ENCODE results near the gene CTNNAL1. TPM values are rescaled to one million over a fixed set of nuclear protein-coding genes. Genes with fewer than 3 reads are reported as not detected.

The CTNNAL1 gene
- total and polyA plus RNA-seq, 5 experiments from 2014 or later: 0.15 to 4.4 (median 2.3) TPM

DNA sequence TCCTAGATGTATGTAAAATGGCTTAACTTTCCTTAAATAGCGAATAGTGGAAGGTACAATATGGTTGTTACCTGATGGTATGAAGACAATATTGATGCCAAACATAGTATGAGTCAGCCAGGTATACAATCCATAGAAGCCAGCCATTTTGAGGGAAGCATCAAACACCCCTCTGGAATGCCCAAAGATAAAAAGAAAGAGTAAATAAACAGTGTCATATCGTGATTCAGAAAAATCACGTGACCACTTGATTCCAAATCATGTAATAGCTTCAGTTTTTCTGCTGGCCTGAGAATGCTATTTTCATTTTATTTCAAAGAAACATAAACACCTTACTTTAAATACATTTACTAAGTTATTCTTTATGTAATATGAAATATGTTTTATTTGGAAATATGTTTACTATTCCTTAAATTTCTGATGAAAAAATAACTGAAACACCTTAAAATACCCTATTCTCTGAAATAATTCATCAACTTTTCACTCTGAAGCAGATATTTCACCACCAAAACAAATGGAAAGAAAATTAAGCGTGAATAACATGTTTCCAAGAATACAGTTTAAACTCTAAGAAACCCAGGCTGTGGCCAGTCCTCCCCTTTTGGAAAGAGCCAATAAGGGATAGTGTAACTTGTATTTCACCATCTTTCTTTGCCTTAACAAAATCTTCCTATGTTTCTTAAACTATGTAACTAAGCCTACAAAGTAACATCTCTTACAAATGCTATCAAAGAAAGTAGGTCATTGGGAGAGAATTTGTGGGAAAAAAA, 24.8 kb upstream of the CTNNAL1 start:
- Mint-ChIP-seq H3K27ac (peak overlapping the region in 2 of 10 donors; percentile 10 to 47), H3K36me3 (peaks cover 7 to 73% (median 42%) of the 10 kb centered on the region in 3 donors), H3K4me1 (peaks cover 0 to 12% (median 2%) of the 10 kb centered on the region in 4 donors), H3K9me3 (peaks cover 0 to 3% (median 0%) of the 10 kb centered on the region in 9 donors), H3K27me3 (no peaks in the 10 kb centered on the region), H3K4me3 (no peak overlapping the region)
- DNase-seq: no peak
- ATAC-seq: no peak
- POLR2A ChIA-PET: no interaction called here

- ATAC-seq: no peak
Observed at GRCh38 chr9:109036744-109037680, 23.7 kb upstream of the CTNNAL1 start.

DNA sequence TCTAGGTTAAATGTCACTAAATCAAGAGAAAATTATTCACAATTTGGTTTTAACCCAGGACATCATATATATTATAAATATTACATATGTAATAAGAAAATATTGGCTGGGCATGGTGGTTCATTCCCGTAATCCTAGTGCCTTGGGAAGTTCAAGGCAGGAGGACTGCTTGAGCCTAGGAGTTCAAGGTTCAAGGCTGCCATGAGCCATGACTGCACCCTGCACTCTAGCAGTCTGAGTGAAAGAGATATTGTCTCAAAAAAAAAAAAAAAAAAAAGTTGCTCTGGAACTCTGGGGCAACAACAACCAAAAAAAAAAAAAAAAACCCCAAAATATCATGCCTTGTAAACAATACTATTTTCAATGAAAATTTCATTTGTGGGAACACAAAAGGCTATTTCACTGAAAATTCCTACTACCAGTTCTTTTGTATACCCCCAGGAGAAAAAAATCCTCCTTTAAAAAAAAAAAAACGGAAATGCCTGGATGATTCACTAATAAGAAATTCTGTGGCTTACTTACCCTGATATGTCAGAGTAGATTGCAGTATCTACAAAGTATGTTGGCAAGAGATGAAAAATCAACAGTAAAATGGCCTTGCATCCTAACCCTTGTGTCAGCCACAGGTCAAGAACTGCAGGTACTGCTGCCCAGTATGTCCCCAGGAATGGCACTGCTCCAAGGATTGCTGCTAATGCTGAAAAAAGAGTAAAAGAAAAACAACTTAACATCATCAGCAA, 22.6 kb upstream of the CTNNAL1 start:
- H3K4me1 Mint-ChIP-seq: peaks cover 0 to 12% (median 3%) of the 10 kb centered on the region in 4 donors
- POLR2A ChIA-PET: no interaction called here
- DNase-seq (no peak), ATAC-seq (no peak)
- H3K27ac Mint-ChIP-seq: peak overlapping the region in 1 of 10 donors; percentile 29
- H3K36me3 Mint-ChIP-seq: peaks cover 4 to 82% (median 40%) of the 10 kb centered on the region in 3 donors
- H3K9me3 Mint-ChIP-seq: no peaks in the 10 kb centered on the region
- no peak overlapping the region for H3K4me3 Mint-ChIP-seq
- H3K27me3 Mint-ChIP-seq: no peaks in the 10 kb centered on the region

More at GRCh38 chr9:109036744-109037680, 23.7 kb upstream of the CTNNAL1 start:
- DNase-seq: no peak
- peak overlapping the region in 4 of 10 donors; percentile 1 to 15 (median 3) for H3K27ac Mint-ChIP-seq
- POLR2A ChIA-PET: no interaction called here
- H3K36me3 Mint-ChIP-seq: peaks cover 4 to 77% (median 42%) of the 10 kb centered on the region in 3 donors
- H3K4me3 Mint-ChIP-seq: peak overlapping the region in 1 of 10 donors; percentile 16
- H3K4me1 Mint-ChIP-seq: peaks cover 0 to 12% (median 3%) of the 10 kb centered on the region in 4 donors
- no peaks in the 10 kb centered on the region for H3K9me3 Mint-ChIP-seq
- no peaks in the 10 kb centered on the region for H3K27me3 Mint-ChIP-seq

- Mint-ChIP-seq H3K27ac (no peak overlapping the region), H3K27me3 (no peaks in the 10 kb centered on the region), H3K9me3 (no peaks in the 10 kb centered on the region), H3K4me3 (no peak overlapping the region), H3K36me3 (peaks cover 4 to 82% (median 28%) of the 10 kb centered on the region in 3 donors), H3K4me1 (peaks cover 0 to 7% (median 3%) of the 10 kb centered on the region in 4 donors)
- POLR2A ChIA-PET: no interaction called here
- DNase-seq (no peak), ATAC-seq (no peak)
Observed at GRCh38 chr9:109033941-109034700, 20.8 kb upstream of the CTNNAL1 start.

DNA sequence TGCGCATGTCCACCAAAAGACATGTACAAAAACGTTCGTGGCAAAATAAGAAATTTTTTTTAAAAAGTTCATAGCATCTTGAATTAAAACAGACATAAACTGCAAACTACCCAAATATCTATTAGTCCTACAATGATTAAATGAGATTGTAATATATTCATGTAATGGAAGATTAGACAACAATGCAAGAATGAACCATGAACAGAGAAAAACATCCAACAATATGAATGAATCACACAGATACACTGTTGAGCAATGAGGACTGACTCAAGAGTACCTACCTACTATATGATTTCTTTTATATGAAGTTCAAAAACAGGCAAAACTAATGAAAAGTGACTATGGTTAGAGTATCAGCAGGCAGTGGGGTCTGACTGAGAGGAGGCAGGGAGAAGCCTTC, 17.9 kb upstream of the CTNNAL1 start:
- POLR2A ChIA-PET: no interaction called here
- no peak overlapping the region for H3K27ac Mint-ChIP-seq
- H3K36me3 Mint-ChIP-seq: peaks cover 0 to 76% (median 26%) of the 10 kb centered on the region in 3 donors
- no peaks in the 10 kb centered on the region for H3K9me3 Mint-ChIP-seq
- peaks cover 2 to 16% (median 6%) of the 10 kb centered on the region in 4 donors for H3K4me1 Mint-ChIP-seq
- H3K27me3 Mint-ChIP-seq: no peaks in the 10 kb centered on the region
- DNase-seq (no peak), ATAC-seq (no peak)
- no peak overlapping the region for H3K4me3 Mint-ChIP-seq

DNA sequence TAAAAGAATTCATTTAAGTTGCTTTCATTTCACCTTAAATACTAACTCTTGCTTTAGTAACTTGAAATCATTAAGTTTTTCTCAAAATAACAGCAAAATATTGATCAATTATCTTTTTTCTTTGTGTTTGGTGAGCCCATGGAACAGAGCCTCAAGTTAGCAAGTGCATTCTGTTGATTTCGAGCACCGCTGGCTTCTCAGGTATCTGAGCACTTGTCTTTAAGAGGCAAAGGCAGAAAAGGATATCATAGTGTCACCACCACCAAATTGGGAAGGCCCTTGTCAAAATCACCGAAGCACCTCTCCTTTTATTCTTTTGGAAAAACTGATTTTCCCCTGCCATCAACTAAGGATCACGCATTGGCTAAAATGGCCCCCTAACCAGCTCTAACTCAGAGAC, 17.1 kb upstream of the CTNNAL1 start:
- Mint-ChIP-seq H3K4me3 (no peak overlapping the region), H3K4me1 (peaks cover 5 to 18% (median 11%) of the 10 kb centered on the region in 4 donors), H3K9me3 (no peaks in the 10 kb centered on the region), H3K27ac (peak overlapping the region in 1 of 10 donors; percentile 15), H3K36me3 (peaks cover 0 to 73% (median 24%) of the 10 kb centered on the region in 3 donors), H3K27me3 (no peaks in the 10 kb centered on the region)
- POLR2A ChIA-PET: interaction anchor here (1.3 kb wide), 1 partner anchor 89 kb away, joined by 3 read pairs; the partner anchor contains the start of gene TMEM245
- DNase-seq: no peak
- no peak for ATAC-seq

- Mint-ChIP-seq H3K4me3 (no peak overlapping the region), H3K4me1 (peaks cover 6 to 28% (median 18%) of the 10 kb centered on the region in 4 donors), H3K36me3 (peaks cover 0 to 74% (median 20%) of the 10 kb centered on the region in 3 donors), H3K27me3 (no peaks in the 10 kb centered on the region), H3K27ac (no peak overlapping the region), H3K9me3 (no peaks in the 10 kb centered on the region)
- POLR2A ChIA-PET: interaction anchor here (0.7 kb wide), 1 partner anchor 138 kb away, joined by 5 read pairs; the partner anchor contains the start of gene FRRS1L
- ATAC-seq: no peak
- DNase-seq: no peak
Observed at GRCh38 chr9:109028457-109028856, 15.2 kb upstream of the CTNNAL1 start.

- Mint-ChIP-seq H3K4me3 (no peak overlapping the region), H3K9me3 (no peaks in the 10 kb centered on the region), H3K36me3 (peaks cover 0 to 61% (median 9%) of the 10 kb centered on the region in 3 donors), H3K4me1 (peaks cover 6 to 26% (median 18%) of the 10 kb centered on the region in 4 donors), H3K27me3 (no peaks in the 10 kb centered on the region), H3K27ac (peak overlapping the region in 3 of 10 donors; percentile 29 to 60 (median 55))
- POLR2A ChIA-PET: no interaction called here
- ATAC-seq (no peak), DNase-seq (no peak)
Observed at GRCh38 chr9:109027176-109027575, 13.9 kb upstream of the CTNNAL1 start.

DNA sequence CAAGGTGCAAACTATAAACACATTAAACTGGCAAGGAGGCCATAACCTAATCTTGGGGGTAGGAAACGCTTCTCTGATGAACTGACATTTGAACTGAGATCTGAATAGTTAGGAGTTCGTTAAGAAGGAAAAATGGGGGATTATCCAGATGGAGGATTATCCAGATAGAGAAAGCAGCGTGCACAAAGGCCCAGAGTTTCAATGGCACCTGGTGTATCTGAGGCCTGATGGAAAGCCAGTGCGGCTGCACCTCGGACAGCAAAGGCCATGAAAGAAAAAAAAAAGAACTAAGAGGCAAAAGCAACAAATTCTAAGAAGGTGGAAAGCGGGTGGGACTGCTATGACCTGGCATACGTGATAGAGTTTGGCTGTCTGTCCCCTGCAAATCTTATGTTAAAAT, 13.0 kb upstream of the CTNNAL1 start:
- H3K9me3 Mint-ChIP-seq: no peaks in the 10 kb centered on the region
- peak overlapping the region in 3 of 10 donors; percentile 4 to 45 (median 38) for H3K27ac Mint-ChIP-seq
- H3K4me1 Mint-ChIP-seq: peaks cover 6 to 26% (median 18%) of the 10 kb centered on the region in 4 donors
- H3K36me3 Mint-ChIP-seq: peaks cover 0 to 55% (median 6%) of the 10 kb centered on the region in 3 donors
- ATAC-seq (no peak), DNase-seq (no peak)
- no peak overlapping the region for H3K4me3 Mint-ChIP-seq
- no peaks in the 10 kb centered on the region for H3K27me3 Mint-ChIP-seq
- POLR2A ChIA-PET: no interaction called here

- H3K4me3 Mint-ChIP-seq: no peak overlapping the region
- no peaks in the 10 kb centered on the region for H3K27me3 Mint-ChIP-seq
- peaks cover 6 to 26% (median 17%) of the 10 kb centered on the region in 4 donors for H3K4me1 Mint-ChIP-seq
- ATAC-seq: no peak
- POLR2A ChIA-PET: no interaction called here
- no peak for DNase-seq
- H3K9me3 Mint-ChIP-seq: no peaks in the 10 kb centered on the region
- peak overlapping the region in 2 of 10 donors; percentile 39 to 44 for H3K27ac Mint-ChIP-seq
- H3K36me3 Mint-ChIP-seq: peaks cover 0 to 50% (median 10%) of the 10 kb centered on the region in 3 donors
Observed at GRCh38 chr9:109022873-109023272, 9.6 kb upstream of the CTNNAL1 start.

DNA sequence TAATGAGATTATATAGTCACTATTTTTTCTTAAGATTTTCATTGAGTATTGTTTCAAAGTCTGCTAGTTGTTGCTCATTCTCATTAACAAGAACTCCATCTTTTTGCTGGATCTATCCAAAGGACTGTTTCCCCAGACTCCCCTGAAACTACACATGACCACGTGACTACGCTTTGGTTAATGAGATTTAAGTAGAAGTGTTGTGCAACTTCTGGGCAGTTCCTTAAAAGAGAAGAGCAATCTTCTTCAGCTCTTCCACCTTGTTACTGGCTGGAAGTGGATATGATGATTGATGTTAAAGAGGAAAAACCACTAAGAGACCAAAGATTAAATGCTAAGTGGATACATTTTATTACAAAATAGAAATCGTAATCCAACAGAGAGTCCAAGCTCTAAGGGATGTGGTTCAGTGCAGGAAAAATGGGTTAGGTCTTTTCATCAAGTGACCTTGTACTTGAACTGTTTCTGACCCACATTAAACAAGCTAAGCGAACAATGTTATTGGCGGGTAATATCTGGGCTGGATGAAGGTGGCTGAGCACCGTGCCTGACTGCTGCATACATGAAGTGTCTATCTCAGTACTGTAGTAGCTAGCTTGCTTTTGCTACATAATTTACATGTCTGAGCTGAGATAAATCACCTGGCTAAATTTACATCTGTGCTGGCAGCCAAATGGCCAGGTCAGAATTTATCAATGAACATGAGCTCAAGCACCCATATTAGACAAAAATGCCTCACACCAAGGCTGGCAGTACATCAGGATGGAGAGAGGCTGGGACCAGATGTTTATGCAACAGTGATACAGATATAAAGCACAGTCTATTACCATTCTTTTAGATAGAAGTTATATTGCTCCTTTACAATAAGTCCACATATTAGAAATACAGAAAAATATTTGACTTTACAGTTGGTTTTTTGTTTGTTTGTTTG, 7.5 kb upstream of the CTNNAL1 start:
- Mint-ChIP-seq H3K27ac (peak overlapping the region in 2 of 10 donors; percentile 46 to 68), H3K4me1 (peaks cover 5 to 17% (median 8%) of the 10 kb centered on the region in 4 donors), H3K4me3 (no peak overlapping the region), H3K9me3 (no peaks in the 10 kb centered on the region), H3K27me3 (no peaks in the 10 kb centered on the region), H3K36me3 (peaks cover 0 to 39% (median 6%) of the 10 kb centered on the region in 3 donors)
- no peak for ATAC-seq
- no peak for DNase-seq
- POLR2A ChIA-PET: no interaction called here

Measured in naive thymus-derived CD8-positive, alpha-beta T cell (primary cell).